GM21576 (cell line): ENCODE measurements around the gene RGS7.
"Not testable (repeated sequence)": the region's sequence is repeated elsewhere in the genome, so short reads cannot be mapped to it uniquely, and the experiment has no call there.

Source experiments
- ATAC-seq: cut with Tn5 transposase; IDR thresholded peaks from one replicate; pipeline ENCODE4 v1.9.1; 2021; ENCODE audit warnings: mild to moderate bottlenecking, moderate library complexity; ENCODE audit not compliant: unreplicated experiment

The RGS7 gene

DNA sequence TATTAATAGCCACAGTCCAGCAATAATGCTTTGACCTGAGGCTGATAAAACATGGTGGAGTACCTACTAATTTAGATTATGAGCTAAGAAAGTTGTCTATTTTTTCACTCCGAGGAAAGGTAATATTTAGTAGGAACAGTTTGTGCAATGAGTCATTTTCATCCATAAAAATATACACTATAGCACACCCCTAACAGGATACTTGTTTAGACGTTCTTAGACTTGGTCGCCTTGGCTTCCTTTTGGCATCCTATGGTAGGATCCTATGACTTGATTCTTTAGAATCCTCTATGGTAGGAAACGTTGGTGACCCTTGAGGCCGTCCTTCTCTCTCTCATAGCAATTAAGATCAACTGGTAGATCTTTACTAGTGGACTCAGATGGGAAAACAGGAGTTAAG is 81.8 kb downstream of the RGS7 start:
- no peak for ATAC-seq

DNA sequence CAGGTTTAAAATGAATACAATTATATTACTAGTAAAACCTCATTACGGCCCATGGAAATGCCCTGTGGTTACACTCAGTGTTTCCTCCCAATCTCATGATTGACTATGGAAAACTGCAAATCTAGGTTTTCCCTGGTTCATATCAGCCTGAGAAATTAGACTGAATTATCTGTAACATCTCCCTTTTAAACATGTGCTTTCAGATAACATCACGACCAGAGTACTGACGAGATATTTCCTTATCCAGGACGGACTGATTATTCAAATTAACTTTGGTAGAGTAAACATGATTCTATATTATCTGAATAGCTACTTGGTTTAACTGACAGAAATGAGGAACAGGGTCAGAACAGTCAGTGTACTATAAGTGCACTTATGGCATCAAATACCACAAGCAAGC is 82.3 kb downstream of the RGS7 start:
- no peak for ATAC-seq

DNA sequence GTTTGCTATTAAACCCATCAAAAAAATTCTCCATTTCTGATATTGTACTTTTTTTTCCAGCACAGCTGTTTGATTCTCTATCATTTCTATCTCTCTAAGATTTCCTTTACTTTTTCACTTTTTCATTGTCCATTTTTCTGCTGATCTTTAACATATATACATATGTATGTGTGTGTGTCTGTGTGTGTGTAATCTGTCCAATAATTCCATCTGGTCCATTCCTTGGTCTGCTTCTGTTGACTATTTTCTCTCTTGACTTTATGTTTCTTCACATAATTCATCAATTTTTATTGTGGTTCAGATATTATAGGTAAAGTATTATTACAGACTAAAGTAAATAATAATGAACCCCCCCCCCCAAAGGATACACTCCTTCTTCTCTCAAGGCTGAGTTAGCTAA is 84.2 kb downstream of the RGS7 start:
- ATAC-seq = no peak

DNA sequence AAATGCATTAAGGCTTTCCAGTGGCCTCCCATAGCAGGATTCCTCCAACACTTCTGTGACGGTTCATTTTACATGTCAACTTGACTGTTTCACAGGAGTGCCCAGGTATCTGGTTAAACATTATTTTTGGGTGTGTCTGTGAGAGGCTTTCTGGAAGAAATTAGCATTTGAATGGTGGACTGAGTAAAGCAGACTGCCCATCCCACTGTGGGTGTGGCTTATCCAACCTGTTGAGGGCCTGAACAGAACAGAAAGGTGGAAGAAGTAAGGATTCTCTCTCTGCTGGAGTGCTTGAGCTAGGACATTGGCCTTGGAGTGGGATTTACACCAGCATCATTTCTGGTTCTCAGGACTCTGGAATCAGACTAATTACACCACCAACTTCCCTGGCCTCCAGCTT is 85.6 kb downstream of the RGS7 start:
- ATAC-seq = no peak

DNA sequence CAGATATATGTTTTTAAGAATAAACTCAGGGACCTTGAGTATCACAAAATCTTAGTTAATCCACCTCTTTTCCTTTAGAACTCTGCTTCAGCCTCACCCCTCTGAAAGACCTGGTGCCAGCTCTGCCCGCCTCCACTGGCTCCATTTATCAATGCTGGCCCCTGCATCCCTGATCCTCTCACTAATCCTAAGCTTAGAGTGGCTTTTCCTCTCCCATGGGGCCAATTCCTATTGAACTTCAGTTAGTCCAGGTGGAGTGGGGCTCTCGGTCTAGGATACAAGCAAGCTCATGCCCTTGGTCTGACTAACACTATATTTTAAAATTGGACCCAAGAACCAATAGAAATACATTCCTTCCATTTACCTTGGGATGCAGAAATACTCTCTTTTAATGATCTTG is 87.0 kb downstream of the RGS7 start:
- no peak for ATAC-seq

DNA sequence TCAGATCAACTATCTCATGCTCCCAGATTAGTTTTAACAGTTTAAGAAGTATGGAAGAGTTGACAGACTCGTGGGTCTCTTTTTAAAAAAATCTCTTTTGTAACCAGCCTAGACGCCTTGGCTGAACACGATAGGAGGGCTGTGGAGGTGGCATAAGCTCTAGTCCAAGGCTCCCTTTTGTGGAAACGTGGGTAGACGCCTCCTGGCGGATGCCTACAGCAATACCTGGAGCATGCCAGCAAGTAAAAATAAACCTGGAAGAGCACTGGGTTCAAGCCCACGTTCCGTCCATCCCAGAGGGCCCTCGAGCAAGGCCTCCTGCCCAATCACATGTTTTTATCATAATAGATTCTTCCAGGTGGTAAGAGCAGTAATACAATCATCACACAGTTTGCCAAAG is 87.9 kb downstream of the RGS7 start:
- ATAC-seq = no peak

DNA sequence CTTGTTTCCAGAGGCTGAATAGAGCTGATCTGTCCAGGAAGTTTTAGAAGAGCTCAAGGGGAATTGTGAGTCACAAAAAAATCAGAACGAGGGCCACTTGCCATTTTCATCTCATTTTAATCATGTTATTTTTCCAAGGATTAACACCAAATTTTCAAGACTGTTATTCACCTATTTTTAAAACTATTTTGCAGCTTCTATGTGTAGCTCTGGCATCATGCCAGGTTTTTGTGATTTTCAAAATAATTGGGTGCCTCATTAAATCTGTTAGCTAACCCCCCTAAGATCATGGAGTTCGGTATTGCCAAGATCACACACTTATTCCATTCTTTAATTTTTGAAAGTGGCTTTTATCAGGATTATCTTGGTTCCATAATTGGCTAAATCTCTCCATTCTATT is 90.9 kb downstream of the RGS7 start:
- no peak for ATAC-seq

DNA sequence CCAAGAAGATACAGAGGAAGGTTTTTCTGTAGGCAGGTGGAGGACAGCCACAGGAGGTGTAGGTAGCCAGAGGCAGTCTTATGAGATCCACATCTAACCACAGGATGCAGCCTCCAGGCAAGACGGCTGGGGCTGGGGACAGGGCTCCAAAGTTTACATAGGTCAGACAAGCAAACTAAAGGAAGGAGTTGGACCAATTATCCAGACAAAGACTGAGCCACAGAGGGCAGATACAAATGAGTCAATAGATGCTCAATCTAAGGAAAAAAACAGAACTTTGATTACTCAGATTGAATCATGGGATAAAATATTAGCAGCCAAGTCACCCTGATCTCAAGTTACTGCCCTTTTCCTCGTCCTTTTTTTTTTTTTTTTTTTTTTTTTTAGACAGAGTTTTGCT is 91.6 kb downstream of the RGS7 start:
- ATAC-seq = no peak

DNA sequence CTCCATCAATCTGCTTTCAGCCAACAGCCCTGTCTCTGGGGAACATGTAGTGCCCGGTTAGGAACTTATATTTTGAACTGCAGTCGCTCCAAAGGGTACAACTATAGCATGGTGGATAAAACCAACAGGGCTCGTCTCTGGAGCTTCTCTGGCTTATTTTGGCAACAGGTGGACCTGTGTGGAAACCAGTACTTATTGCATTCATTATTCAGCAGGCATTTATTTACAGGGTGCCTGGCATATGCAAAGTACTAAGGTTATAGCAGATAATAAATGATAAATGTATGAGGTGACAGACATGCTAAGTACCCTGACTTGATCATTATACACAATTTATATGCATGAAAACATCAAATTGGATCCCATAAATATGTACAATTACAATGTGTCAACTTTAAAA is 93.7 kb downstream of the RGS7 start:
- no peak for ATAC-seq

DNA sequence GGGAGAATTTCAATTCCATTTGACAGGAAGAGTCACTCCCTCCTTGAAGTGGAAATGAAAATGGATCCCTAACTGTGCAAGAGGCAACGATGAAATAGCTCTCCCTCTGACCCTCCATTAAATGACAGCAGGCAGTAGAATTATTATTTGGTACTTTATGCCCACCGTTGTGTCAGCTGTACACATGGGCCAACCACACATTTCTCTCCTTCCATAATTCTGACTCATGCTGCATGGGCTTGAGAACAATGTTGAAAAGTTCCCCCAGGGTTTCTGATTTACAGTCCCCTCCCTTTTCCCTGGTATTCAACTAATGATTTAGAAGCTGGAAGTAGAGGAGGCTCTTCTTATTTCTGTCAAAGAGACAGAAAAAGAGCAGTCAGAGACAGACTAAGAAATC is 103.5 kb downstream of the RGS7 start:
- ATAC-seq = no peak

DNA sequence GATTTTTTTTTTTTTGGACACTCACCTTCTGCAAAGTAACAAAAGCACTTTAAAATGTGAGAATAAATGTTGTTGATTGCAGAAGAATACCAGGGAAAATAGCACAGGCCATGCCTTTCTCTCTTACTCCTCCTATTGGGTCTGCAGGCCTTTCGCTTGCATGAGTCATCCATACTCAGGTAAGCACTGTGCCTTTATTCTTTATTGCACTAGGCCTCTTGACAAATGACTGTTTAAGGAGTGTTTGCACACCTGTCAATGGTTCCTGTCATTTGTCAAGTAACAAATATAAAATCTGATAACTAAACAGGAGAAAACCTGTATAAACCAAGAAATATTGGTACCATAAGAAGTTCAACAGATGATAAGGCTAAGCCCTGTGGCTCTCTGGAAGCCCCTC is 106.5 kb downstream of the RGS7 start:
- no peak for ATAC-seq

DNA sequence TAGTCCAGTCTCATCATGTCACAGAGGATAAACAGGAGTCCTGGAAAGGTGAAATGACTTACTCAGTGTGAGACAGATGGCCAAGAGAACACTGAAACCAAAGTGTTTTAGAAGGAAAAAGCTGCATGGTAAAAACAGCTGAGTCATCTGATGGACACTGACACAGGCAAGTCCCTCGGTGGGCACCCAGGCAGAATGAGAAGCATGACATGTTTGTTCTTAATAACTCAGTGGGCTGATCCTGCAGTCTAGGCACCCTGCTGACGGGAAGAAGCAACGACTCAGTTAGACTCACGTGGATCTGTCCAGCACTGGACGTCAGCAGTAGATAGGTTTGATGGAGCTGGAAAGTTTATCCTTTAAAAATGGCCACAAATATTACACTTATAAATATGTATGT is 116.9 kb downstream of the RGS7 start:
- ATAC-seq = no peak

DNA sequence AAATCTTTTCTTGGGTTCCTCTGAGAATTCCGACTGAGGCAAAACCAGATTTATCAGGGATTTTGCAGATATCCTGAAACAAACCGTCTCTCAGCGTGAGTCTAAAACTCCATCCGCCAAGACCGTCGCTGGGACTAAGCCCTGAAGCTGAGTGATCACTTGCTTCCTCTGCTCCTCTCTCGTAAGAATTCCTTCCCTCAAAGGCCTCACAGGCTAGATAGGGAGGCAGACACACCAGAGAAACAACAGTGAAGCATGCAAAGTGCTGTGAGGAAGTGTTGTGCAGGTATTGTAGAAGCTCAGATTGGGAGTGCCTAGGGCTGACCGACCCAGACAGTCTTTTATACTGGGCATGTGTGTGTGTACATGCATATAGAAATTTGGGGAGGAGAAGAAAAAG is 119.1 kb downstream of the RGS7 start:
- ATAC-seq = no peak

DNA sequence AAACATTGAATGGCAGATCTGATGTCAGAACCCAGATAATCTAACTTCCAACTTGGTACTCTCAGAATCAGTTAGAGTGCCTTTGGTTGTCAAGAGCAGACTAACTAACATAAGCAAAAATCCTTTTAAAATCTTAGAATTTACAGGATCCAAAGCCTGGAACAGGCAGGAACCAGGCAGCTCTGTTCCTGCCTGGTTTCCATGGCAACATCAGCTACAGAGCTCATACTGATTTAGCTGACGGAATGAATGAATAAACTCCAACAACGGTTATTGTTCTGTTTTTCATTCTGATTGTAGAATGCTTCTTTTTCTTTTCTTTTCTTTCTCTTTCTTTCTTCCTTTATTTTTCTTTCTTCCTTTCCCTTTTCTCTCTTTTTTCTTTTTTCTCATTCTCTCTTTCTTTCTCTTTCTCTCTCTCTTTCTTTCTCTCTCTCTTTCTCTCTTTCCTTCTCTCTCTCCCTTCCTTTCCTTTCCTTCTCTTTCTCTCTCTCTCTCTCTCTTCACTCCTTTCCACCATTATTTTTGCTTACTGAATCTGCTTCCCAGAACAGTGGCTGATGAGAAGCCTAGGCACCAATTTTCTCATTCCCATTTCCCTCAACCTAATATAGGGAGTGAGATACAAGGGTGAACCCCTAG is 121.6 kb downstream of the RGS7 start:
- no peak for ATAC-seq

DNA sequence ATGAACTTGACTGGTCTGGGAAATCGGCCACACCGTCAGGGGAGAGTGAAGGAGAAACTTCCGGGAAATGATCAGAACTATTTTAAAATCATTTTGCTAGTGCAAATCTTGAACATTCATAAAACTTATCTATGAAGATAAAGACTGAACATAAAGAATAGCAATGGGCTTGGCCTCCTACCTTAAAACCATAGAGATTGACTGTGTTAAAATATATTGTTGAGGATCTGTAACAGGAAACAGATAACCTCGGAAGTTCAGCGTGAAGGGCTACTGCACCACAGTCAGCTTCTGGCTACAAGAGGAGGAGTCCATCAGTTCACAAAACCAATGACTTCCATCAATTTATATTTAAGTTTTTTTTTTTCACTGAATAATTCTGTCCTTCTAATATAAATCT is 127.3 kb downstream of the RGS7 start:
- no peak for ATAC-seq

DNA sequence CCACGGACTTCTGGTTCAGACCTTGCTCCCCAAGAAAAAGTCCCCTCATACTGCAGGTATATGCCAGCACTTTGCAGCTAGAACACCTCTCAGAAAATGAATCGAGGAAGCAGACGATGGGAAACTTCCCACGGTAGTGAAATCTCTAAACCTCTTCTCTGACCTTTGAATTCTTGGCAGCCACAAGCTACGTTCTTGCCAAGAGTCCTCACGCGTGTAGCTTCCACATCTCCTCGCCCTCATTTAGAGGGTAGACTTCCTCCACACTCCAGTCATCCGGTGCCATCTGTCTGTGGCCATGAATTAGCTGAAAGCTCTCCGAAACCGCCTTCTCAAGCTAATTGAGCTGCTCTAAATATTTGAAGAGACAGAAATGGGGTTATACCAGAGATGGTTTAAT is 127.8 kb downstream of the RGS7 start:
- no peak for ATAC-seq

DNA sequence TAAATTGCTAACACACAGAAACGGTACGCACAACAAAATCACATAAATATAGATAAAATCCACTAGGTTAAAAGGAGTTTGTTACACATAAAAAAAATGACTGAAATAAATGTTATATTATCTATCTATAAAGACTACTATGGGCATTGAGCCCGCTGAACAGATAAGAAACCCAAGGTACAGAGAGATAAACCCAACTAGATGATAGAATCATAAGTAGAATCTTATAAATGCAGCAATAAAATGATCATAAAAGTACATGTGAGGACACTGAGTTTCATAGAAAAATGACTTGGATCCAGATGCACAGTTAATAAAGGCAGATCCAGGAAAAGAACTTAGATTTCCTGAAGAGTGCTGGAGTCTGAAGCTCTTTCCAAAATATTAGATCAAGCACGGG is 128.7 kb downstream of the RGS7 start:
- ATAC-seq = no peak

DNA sequence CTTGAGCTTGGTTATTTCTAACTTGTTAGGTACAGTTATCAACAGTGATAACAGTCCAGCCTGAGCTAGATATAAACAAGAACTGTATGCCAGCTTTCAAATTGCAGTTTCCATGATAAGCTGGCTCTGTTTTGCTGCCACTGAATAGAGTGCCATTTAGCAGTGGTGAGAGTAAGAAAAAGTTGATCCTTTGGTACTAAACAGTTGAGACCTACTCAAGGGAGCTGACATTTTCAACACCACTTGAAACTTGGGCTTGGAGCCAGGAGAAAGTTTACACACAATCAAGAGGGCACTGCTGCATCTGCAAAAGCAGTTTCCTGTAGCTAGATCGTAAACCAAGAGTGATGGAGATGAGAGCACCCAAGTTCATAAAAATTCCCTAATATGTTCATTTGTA is 131.3 kb downstream of the RGS7 start:
- ATAC-seq = no peak

DNA sequence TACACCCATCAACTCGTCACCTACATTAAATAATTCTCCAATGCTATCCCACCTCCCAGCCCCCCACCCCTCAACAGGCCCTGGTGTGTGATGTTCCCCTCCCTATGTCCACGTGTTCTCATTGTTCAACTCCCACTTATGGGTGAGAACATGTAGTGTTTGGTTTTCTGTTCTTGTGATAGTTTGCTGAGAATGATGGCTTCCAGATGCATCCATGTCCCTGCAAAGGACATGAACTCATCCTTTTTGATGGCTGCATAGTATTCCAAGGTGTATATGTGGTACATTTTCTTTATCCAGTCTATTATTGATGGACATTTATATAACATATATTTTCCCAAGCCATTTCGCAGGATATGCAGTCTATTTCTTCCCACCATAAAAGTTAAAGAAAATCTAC is 132.8 kb downstream of the RGS7 start:
- not testable (repeated sequence) for ATAC-seq

DNA sequence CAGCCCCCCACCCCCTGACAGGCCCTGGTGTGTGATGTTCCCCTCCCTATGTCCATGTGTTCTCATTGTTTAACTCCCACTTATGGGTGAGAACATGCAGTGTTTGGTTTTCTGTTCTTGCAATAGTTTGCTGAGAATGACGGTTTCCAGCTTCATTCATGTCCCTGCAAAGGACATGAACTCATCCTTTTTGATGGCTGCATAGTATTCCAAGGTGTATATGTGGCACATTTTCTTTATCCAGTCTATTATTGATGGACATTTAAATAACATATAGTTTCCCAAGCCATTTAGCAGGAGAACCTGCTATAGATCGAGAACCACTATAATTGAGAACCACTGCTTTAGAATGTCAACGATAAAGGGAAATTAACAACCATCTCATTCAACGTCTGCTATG is 134.2 kb downstream of the RGS7 start:
- not testable (repeated sequence) for ATAC-seq

DNA sequence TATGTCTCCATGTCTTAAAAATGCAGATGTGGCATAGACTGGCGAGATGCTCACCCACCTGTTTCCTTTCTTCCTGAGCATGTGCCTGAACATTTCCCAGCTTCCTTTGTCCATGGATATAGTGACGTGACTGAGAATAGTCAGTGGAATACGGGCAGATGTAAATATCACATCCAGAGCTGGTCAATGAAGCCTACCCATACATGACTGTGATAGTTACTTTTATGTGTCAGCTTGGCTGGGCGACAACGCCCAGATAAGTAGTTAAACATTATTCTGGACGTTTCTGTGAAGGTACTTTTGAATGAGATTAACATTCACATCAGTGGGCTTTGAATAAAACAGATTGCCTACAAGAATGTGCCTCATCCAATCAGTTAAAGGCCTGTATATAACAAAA is 135.7 kb downstream of the RGS7 start:
- ATAC-seq = no peak

DNA sequence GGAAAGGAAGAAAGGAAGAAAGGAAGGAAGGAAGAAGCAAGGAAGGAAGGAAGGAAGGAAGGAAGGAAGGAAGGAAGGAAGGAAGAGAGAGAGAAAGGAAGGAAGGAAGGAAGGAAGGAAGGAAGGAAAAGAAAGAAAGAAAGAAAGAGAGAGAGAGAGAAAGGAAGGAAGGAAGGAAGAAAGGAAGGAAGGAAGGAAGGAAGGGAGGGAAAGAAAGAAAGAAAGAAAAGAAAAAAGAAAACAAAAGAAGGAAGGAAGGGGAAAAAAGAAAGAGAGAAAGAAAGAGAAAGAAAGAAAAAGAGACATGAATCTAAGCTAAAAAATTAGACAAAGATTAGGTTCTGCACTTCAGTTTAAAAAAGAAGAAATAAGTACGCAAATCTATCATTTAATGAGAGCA is 136.1 kb downstream of the RGS7 start:
- not testable (repeated sequence) for ATAC-seq

DNA sequence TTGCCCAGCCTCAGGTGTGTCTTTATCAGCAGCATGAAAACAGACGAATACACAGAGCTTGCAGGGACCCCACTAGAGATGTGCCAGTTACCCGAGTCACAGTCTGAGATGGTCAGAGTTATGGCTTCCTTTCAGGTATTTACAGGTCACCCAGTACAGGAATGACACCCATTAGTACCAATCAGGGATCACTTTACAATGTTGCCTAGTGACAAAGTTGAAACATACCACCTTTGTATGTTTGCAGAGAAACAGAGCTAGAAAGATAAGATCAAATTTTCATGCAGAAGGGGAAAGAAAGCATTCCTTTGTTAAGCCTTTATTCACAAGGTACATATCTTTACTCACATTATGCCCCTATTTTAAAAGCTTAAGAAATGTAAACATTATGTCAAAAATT is 137.6 kb downstream of the RGS7 start:
- no peak for ATAC-seq

DNA sequence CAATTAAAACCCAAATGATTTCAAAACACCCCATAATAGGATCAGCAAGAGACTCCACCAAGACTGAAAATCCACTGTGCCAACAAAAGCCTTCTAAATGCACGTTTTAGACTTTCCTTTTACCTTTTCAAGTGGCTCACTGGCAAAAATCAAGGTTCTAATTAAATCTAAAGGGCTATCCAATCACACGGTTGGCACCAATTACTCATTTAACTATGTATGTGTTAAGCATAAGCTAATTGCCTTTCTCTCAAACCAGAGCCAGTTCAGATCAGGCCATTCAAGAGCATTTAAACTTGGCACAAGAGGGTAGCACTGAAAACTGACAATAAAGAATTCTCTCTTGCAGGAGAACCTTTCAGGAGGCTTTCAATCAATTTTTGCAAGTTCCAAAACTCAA is 139.5 kb downstream of the RGS7 start:
- ATAC-seq = no peak
